Ovary (tissue), 9 donors: ENCODE data around the gene TTC28. TPM values are rescaled to one million over a fixed set of nuclear protein-coding genes. Genes with fewer than 3 reads are reported as not detected.

ENCODE experiments used
- DNase-seq, 5 donors: peaks; one replicate each; pipeline ENCODE4 v3.0.0-alpha.2; 2019 to 2020
- H3K27ac ChIP-seq, 2 donors: fragments of 200-600 bp; one replicate each; pipeline versions ENCODE4 v1.5.1 to v1.8.0; 2019 to 2022
- H3K27me3 ChIP-seq: fragments of 200-600 bp; one replicate; pipeline ENCODE4 v1.8.0; 2022
- H3K36me3 ChIP-seq: fragments of 200-600 bp; sonication (generic); one replicate; pipeline ENCODE4 v1.5.1; 2019
- H3K4me1 ChIP-seq: one replicate; pipeline ENCODE4 v1.8.1; 2013; ENCODE audit warnings: mild to moderate bottlenecking, moderate library complexity; ENCODE audit not compliant: insufficient read depth
- H3K4me3 ChIP-seq: fragments of 200-600 bp; sonication (generic); one replicate; pipeline ENCODE4 v1.5.1; 2017
- H3K9me3 ChIP-seq, 2 donors: fragments of 200-600 bp in 1 of 2; sonication (generic) in 1 of 2; one replicate each; pipeline versions ENCODE4 v1.5.1 to v1.8.1; 2013 to 2019; ENCODE audit warnings: mild to moderate bottlenecking in 1 of 2, moderate library complexity in 1 of 2
- EP300 ChIP-seq: sonication (generic); formaldehyde crosslinking; IDR thresholded peaks from one replicate; pipeline ENCODE4 v1.6.1; 2017; ENCODE audit warnings: antibody characterized with exemption
- POLR2A ChIP-seq: fragments of 450-650 bp; IDR thresholded peaks from one replicate; pipeline ENCODE4 v1.6.1; 2017; ENCODE audit warnings: antibody characterized with exemption, mild to moderate bottlenecking, moderate library complexity
- WGBS, 3 donors: extraction: QIAGEN DNeasy Blood & Tissue Kit in 1 of 3; methylation state at CpG; one replicate each; pipeline versions ENCODE4 v1.1.5 to v1.1.7; 2013 to 2017; 5-methylcytosine and 5-hydroxymethylcytosine counted together
- intact Hi-C, 4 donors: fragments of 100-400 bp; cut with DNase I; formaldehyde crosslinking; loops; one replicate each; pipeline versions ENCODE4 v1.11.0 to v1.15.1; 2022 to 2023
- polyA plus RNA-seq, 2 donors: library from polyadenylated mRNA; stranded (reverse); fragments of 200-250 nt in 1 of 2; fragments of 350-450 nt in 1 of 2; fragmentation: Illumina TruSeq in 1 of 2; extraction: RNeasy Lipid Tissue Mini Kit (QIAGEN cat#74804) in 1 of 2; gene quantifications; one replicate each; pipeline ENCODE4 v1.2.3, GENCODE V29; 2013 to 2014
- total RNA-seq, 7 donors: library from RNA; depleted of rRNA in 2 of 7; stranded (reverse); fragments of >200 nt in 2 of 7; fragmentation: NEBNext Ultra II Directional in 3 of 7; extraction: Animal tissue kit (Norgen Biotek cat#: 25700) in 3 of 7; gene quantifications; one replicate each; pipeline versions ENCODE4 v1.1.0 to v1.2.4, GENCODE V29; 2016 to 2023
- TF ChIP-seq, protein P1 (sequence below), 3 donors: fragments of 450-650 bp in 2 of 3; fragments of 200-600 bp in 1 of 3; IDR thresholded peaks; one replicate each; pipeline versions ENCODE4 v1.5.1 to v1.8.0; 2016 to 2022; ENCODE audit warnings: antibody characterized with exemption in 3 of 3, mild to moderate bottlenecking in 1 of 3
- donor health status: DM: no; HTN: no; CAD: no; lungs with moderate emphysema.
- donor health status: DM: no; HTN: no; CAD: no.
- donor health status: Bipolar disorder and iron deficiency.
- donor health status: DM: yes; HTN: yes; CAD: no.
- donor health status: DM: no; HTN: no; CAD: no.
- donor health status: DM: yes; HTN: yes; CAD: no.

TTC28 gene
- total and polyA plus RNA-seq, 9 donors, result 16.7 to 127 (median 72.9) TPM

DNA sequence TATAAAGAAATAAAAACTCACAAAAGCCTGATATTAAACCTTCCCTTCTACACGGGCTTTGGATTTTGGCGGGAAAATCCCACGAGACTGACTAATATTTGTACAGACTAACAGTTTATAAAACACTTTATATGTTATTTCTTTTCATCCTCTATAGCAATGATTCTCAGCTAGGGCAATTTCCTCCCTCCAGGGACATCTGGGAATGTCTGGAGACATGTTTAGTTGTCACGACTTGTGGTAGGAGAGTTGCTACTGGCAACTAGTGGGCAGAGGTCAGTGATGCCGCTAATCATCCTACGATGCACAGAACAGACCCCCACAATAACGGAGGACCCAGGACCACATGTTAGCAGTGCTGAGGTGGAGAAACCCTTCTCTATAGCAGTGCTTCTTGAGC lies 455.8 kb downstream of the TTC28 start:
- no peak for DNase-seq
- Histone ChIP-seq H3K9me3 (no peaks in the 10 kb centered on the region), H3K27me3 (no peaks in the 10 kb centered on the region), H3K4me1 (peaks cover 3% of the 10 kb centered on the region), H3K27ac (no peak overlapping the region), H3K4me3 (no peak overlapping the region), H3K36me3 (no peaks in the 10 kb centered on the region)
- TF ChIP-seq EP300 (no peak), POLR2A (no peak)
- TF ChIP-seq, protein P1, sequence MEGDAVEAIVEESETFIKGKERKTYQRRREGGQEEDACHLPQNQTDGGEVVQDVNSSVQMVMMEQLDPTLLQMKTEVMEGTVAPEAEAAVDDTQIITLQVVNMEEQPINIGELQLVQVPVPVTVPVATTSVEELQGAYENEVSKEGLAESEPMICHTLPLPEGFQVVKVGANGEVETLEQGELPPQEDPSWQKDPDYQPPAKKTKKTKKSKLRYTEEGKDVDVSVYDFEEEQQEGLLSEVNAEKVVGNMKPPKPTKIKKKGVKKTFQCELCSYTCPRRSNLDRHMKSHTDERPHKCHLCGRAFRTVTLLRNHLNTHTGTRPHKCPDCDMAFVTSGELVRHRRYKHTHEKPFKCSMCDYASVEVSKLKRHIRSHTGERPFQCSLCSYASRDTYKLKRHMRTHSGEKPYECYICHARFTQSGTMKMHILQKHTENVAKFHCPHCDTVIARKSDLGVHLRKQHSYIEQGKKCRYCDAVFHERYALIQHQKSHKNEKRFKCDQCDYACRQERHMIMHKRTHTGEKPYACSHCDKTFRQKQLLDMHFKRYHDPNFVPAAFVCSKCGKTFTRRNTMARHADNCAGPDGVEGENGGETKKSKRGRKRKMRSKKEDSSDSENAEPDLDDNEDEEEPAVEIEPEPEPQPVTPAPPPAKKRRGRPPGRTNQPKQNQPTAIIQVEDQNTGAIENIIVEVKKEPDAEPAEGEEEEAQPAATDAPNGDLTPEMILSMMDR (IDR thresholded peaks at IDR 0.05), result no peak
- WGBS, 3 donors, result 60 to 66% (median 62%) methylated on average over 7 of the region's 7 CpGs
- intact Hi-C loops, result no loop called here

DNA sequence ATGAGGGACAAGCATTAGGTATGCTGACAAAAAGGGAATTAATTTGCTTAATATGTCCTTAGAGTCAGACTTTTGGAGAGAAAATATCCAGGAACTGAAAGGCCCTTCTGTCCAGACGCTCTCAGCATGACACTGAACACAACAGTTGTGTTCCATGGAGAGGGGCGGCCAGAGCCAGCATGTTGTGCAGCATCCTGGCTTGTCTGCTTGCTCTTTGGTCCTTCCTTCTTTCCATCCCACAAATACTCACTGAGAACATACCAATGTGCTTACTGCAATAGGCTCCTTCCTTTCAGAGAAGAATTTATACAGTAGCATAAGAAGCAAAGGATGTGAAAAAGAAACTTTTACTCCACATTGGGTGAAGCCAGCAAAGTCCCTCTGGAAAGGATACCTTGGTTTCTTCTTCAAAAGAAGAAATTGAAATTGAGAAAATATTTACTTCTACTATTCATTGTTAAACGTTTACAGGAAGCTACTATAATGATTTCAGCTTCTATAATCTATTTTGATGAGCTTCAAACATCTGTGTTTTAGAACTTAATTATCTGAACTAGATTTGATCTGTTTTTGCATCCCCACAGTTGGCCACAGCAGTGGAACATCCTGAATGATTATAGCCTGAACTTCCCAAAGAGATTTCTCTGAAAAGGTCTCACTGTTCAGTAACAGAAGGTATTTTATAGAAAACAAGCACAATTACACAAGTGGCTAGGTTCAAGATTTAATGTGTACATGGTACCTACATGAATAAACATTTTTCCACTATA lies 456.5 kb downstream of the TTC28 start:
- intact Hi-C loops, result no loop called here
- Histone ChIP-seq H3K4me1 (peaks cover 3% of the 10 kb centered on the region), H3K4me3 (no peak overlapping the region), H3K9me3 (no peaks in the 10 kb centered on the region), H3K27me3 (no peaks in the 10 kb centered on the region), H3K27ac (no peak overlapping the region), H3K36me3 (no peaks in the 10 kb centered on the region)
- TF ChIP-seq, protein P1 (IDR thresholded peaks at IDR 0.05), result no peak
- TF ChIP-seq POLR2A, result no peak
- TF ChIP-seq EP300, result no peak
- 52 to 64% (median 59%) methylated on average over 3 of the region's 3 CpGs for WGBS, 3 donors
- DNase-seq, result no peak

DNA sequence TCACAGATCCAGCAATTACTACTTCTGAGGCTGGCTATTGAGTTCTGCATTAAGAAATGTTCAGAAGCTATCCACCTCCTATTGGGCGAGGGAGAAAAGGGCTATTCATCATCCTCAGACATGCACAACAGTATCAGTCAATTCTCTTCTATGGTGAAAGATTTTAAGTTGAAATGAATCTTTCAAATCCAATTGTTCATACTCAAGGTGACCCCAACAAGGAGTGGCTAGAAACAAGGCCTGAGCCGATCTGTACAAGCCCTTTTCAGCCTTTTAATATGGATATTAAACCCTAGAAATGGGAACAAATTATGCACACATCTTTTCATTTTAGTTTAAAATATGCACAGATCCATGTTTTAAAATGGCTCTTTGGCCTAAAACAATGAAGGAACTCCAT lies 457.1 kb downstream of the TTC28 start:
- no peak for DNase-seq
- H3K4me1 ChIP-seq, result peaks cover 3% of the 10 kb centered on the region
- intact Hi-C loops, result no loop called here
- no peaks in the 10 kb centered on the region for H3K27me3 ChIP-seq
- TF ChIP-seq, protein P1 (IDR thresholded peaks at IDR 0.05), result no peak
- no peak for TF ChIP-seq EP300
- no peak for TF ChIP-seq POLR2A
- no peaks in the 10 kb centered on the region for H3K9me3 ChIP-seq
- no peak overlapping the region for H3K27ac ChIP-seq
- 91 to 96% (median 96%) methylated on average over 2 of the region's 2 CpGs for WGBS, 3 donors
- H3K4me3 ChIP-seq, result no peak overlapping the region
- no peaks in the 10 kb centered on the region for H3K36me3 ChIP-seq

DNA sequence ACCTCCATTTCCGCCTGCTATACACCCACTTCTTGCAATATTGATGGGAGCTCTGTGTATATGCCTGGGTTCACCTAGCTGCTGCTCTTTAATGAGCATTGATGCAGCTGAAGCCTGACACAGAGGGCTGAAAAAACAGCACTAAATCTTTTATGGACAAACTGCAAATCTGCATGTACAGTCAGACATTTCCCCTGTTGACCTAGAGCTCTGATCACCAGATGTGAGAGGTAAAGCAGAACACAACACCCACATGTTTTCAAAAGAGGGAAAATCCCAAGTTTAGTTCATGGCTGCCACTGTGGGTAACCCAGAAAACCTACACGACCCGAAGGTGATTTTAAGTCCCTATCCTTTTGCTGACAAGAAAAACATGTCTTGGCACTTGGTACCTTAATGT lies 457.6 kb downstream of the TTC28 start:
- Histone ChIP-seq H3K27ac (no peak overlapping the region), H3K9me3 (no peaks in the 10 kb centered on the region), H3K4me3 (no peak overlapping the region), H3K36me3 (no peaks in the 10 kb centered on the region), H3K27me3 (no peaks in the 10 kb centered on the region), H3K4me1 (peaks cover 3% of the 10 kb centered on the region)
- WGBS, 3 donors, result 68% methylated on average over 3 of the region's 3 CpGs
- no peak for DNase-seq
- intact Hi-C loops, result no loop called here
- TF ChIP-seq POLR2A (no peak), EP300 (no peak)
- TF ChIP-seq, protein P1 (IDR thresholded peaks at IDR 0.05), result no peak
